HG03025 (cell line): ENCODE measurements around the gene NLRP1.

Experiments
- ATAC-seq: cut with Tn5 transposase; IDR thresholded peaks from one replicate; pipeline ENCODE4 v1.9.1; 2021; ENCODE audit warnings: mild to moderate bottlenecking, moderate library complexity; ENCODE audit not compliant: unreplicated experiment, low FRiP score

NLRP1 gene

GRCh38 chr17:5526821-5527598 lies 57.3 kb downstream of the NLRP1 start:
- no peak for ATAC-seq

GRCh38 chr17:5523249-5523648 lies 61.1 kb downstream of the NLRP1 start:
- ATAC-seq = no peak

- ATAC-seq = no peak
These were observed 61.8 kb downstream of the NLRP1 start for GRCh38 chr17:5522476-5522875.

- no peak for ATAC-seq
These were observed 68.1 kb downstream of the NLRP1 start for GRCh38 chr17:5516060-5516792.

- ATAC-seq = no peak
These were observed 69.3 kb downstream of the NLRP1 start for GRCh38 chr17:5514976-5515375.

GRCh38 chr17:5513628-5514027 lies 70.7 kb downstream of the NLRP1 start:
- ATAC-seq = no peak

- no peak for ATAC-seq
These were observed 72.7 kb downstream of the NLRP1 start for GRCh38 chr17:5511401-5512225.

GRCh38 chr17:5510771-5511170 lies 73.5 kb downstream of the NLRP1 start:
- no peak for ATAC-seq

- ATAC-seq = no peak
These were observed 74.8 kb downstream of the NLRP1 start for GRCh38 chr17:5509482-5509881.

- no peak for ATAC-seq
These were observed 75.5 kb downstream of the NLRP1 start for GRCh38 chr17:5508810-5509209.

GRCh38 chr17:5506307-5506706 lies 78.0 kb downstream of the NLRP1 start:
- no peak for ATAC-seq

- ATAC-seq = no peak
These were observed 81.8 kb downstream of the NLRP1 start for GRCh38 chr17:5502552-5502951.

- ATAC-seq = no peak
These were observed 82.6 kb downstream of the NLRP1 start for GRCh38 chr17:5501685-5502084.

- ATAC-seq = no peak
These were observed 83.5 kb downstream of the NLRP1 start for GRCh38 chr17:5500589-5501391.

- no peak for ATAC-seq
These were observed 84.1 kb downstream of the NLRP1 start for GRCh38 chr17:5500247-5500588.

GRCh38 chr17:5499476-5500231 lies 84.7 kb downstream of the NLRP1 start:
- ATAC-seq = no peak

GRCh38 chr17:5492970-5493369 lies 91.3 kb downstream of the NLRP1 start:
- ATAC-seq = no peak

GRCh38 chr17:5488752-5489151 lies 95.6 kb downstream of the NLRP1 start:
- no peak for ATAC-seq

- peak; percentile 86 for ATAC-seq
These were observed 97.8 kb downstream of the NLRP1 start, which contains the start of gene MIS12 for GRCh38 chr17:5486206-5487124. Gene MIS12, plus strand, starts transcription at chr17:5486566. Its CDS starts 2,297 bp downstream, at chr17:5488863.
